Mammary epithelial cell (primary cell): ENCODE data around the gene MMP11.

Source experiments
- EZH2 ChIP-seq: IDR thresholded peaks from 2 replicates; pipeline ENCODE4 v1.6.1; 2012; ENCODE audit warnings: low read length, inconsistent platforms, borderline replicate concordance
- TF ChIP-seq, protein P1 (sequence below), 2 donors: IDR thresholded peaks in 1 of 2; conservative IDR thresholded peaks in 1 of 2; 2 replicates each; pipeline ENCODE4 v1.5.1; 2011 to 2012; ENCODE audit warnings: inconsistent platforms in 2 of 2, low read length in 2 of 2, mild to moderate bottlenecking in 2 of 2, control low read depth in 1 of 2, low read depth in 1 of 2; ENCODE audit not compliant: insufficient read depth in 1 of 2; ENCODE audit errors: extremely low read depth in 1 of 2

DNA sequence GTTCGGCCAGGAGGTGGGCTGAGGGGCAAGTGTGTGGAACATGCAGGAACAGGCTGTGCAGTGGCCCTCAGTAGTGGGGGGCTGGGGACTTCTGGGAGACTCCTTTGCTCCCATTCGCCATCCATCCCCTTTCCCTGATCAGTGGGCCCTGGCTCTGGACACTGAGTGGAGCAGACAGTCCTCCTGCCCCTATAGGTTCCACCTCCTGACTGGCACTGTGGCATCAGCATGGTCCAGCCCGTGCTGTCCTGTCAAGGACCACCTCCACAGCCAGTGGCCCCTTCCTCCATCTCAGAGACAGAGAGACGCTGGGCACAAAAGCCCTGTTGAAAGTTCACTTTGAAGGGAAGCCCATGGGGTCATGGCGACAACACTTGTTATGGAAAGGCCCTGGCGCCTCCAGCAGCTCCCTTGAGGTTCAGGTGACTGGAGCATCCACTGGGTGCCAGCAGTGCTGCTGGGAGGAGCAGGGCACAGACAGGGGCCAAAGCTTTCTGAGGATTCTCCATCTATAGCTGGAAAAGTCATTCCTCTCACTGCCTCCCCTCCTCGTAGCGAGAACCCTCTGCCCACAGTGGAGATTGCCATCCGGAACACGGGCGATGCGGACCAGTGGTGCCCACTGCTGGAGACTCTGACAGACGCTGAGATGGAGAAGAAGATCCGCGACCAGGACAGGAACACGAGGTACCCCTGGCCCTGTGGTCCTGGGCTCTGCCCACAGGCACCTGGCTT is 60.5 kb downstream of the MMP11 start:
- no peak for TF ChIP-seq EZH2
- TF ChIP-seq, protein P1, sequence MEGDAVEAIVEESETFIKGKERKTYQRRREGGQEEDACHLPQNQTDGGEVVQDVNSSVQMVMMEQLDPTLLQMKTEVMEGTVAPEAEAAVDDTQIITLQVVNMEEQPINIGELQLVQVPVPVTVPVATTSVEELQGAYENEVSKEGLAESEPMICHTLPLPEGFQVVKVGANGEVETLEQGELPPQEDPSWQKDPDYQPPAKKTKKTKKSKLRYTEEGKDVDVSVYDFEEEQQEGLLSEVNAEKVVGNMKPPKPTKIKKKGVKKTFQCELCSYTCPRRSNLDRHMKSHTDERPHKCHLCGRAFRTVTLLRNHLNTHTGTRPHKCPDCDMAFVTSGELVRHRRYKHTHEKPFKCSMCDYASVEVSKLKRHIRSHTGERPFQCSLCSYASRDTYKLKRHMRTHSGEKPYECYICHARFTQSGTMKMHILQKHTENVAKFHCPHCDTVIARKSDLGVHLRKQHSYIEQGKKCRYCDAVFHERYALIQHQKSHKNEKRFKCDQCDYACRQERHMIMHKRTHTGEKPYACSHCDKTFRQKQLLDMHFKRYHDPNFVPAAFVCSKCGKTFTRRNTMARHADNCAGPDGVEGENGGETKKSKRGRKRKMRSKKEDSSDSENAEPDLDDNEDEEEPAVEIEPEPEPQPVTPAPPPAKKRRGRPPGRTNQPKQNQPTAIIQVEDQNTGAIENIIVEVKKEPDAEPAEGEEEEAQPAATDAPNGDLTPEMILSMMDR (conservative IDR thresholded peaks at IDR 0.05 in 1 of 2, IDR thresholded peaks at IDR 0.05 in 1 of 2; ENCODE audit: extremely low read depth in 1 of 2, insufficient read depth in 1 of 2, low read depth in 1 of 2, low read length in 2 of 2): no peak
